ENCODE measurements around the gene PRTN3. TPM values are rescaled to one million over a fixed set of nuclear protein-coding genes. Genes with fewer than 3 reads are reported as not detected.

Gene PRTN3
- total RNA-seq, 1 donor: not detected

GRCh38 chr19:810077-810855 lies 30.5 kb upstream of the PRTN3 start:
- peaks cover 58% of the 10 kb centered on the region for H4K20me1 ChIP-seq (ENCODE audit: insufficient read depth, low read length)
- H3K4me1 ChIP-seq (ENCODE audit: insufficient read depth, low read length): no peaks in the 10 kb centered on the region
- no peak overlapping the region for H3K4me3 ChIP-seq (ENCODE audit: insufficient read depth, low read length)
- H3K9me3 ChIP-seq (ENCODE audit: low read depth, low read length): no peaks in the 10 kb centered on the region
- H3K27me3 ChIP-seq (ENCODE audit: insufficient read depth, low read length): no peaks in the 10 kb centered on the region
- H3K79me2 ChIP-seq (ENCODE audit: insufficient read depth, low read length): peaks cover 57% of the 10 kb centered on the region
- TF ChIP-seq, protein P1, sequence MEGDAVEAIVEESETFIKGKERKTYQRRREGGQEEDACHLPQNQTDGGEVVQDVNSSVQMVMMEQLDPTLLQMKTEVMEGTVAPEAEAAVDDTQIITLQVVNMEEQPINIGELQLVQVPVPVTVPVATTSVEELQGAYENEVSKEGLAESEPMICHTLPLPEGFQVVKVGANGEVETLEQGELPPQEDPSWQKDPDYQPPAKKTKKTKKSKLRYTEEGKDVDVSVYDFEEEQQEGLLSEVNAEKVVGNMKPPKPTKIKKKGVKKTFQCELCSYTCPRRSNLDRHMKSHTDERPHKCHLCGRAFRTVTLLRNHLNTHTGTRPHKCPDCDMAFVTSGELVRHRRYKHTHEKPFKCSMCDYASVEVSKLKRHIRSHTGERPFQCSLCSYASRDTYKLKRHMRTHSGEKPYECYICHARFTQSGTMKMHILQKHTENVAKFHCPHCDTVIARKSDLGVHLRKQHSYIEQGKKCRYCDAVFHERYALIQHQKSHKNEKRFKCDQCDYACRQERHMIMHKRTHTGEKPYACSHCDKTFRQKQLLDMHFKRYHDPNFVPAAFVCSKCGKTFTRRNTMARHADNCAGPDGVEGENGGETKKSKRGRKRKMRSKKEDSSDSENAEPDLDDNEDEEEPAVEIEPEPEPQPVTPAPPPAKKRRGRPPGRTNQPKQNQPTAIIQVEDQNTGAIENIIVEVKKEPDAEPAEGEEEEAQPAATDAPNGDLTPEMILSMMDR (IDR thresholded peaks at IDR 0.05; ENCODE audit: extremely low read depth, low read depth, low read length): no peak
- H3K27ac ChIP-seq (ENCODE audit: low read depth, low read length): no peak overlapping the region
- peaks cover 67% of the 10 kb centered on the region for H3K36me3 ChIP-seq (ENCODE audit: insufficient read depth, low read length)
- DNase-seq (ENCODE audit: insufficient read length, low spot score, missing footprints): peak; percentile 88
- H2AFZ ChIP-seq (ENCODE audit: low read length): no peak overlapping the region
- no peak overlapping the region for H3K4me2 ChIP-seq (ENCODE audit: insufficient read depth, low read length)

DNA sequence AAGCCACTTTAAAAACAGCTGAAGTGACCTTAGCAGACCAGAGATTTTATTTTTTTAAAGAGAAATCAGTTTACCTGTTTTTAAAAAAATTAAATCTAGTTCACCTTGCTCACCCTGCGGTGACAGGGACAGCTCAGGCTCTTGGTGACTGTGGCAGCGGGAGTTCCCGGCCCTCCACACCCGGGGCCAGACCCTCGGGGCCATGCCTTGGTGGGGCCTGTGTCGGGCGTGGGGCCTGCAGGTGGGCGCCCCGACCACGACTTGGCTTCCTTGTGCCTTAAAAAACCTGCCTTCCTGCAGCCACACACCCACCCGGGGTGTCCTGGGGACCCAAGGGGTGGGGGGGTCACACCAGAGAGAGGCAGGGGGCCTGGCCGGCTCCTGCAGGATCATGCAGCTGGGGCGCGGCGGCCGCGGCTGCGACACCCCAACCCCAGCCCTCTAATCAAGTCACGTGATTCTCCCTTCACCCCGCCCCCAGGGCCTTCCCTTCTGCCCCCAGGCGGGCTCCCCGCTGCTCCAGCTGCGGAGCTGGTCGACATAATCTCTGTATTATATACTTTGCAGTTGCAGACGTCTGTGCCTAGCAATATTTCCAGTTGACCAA lies 29.8 kb upstream of the PRTN3 start:
- peaks cover 51% of the 10 kb centered on the region for H4K20me1 ChIP-seq (ENCODE audit: insufficient read depth, low read length)
- H3K27me3 ChIP-seq (ENCODE audit: insufficient read depth, low read length): no peaks in the 10 kb centered on the region
- H3K9me3 ChIP-seq (ENCODE audit: low read depth, low read length): no peaks in the 10 kb centered on the region
- H3K4me3 ChIP-seq (ENCODE audit: insufficient read depth, low read length): no peak overlapping the region
- TF ChIP-seq, protein P1 (IDR thresholded peaks at IDR 0.05; ENCODE audit: extremely low read depth, low read depth, low read length): no peak
- H3K36me3 ChIP-seq (ENCODE audit: insufficient read depth, low read length): peaks cover 60% of the 10 kb centered on the region
- peak; percentile 86 for DNase-seq (ENCODE audit: insufficient read length, low spot score, missing footprints)
- H2AFZ ChIP-seq (ENCODE audit: low read length): no peak overlapping the region
- H3K27ac ChIP-seq (ENCODE audit: low read depth, low read length): no peak overlapping the region
- no peak overlapping the region for H3K4me2 ChIP-seq (ENCODE audit: insufficient read depth, low read length)
- peaks cover 49% of the 10 kb centered on the region for H3K79me2 ChIP-seq (ENCODE audit: insufficient read depth, low read length)
- H3K4me1 ChIP-seq (ENCODE audit: insufficient read depth, low read length): no peaks in the 10 kb centered on the region

DNA sequence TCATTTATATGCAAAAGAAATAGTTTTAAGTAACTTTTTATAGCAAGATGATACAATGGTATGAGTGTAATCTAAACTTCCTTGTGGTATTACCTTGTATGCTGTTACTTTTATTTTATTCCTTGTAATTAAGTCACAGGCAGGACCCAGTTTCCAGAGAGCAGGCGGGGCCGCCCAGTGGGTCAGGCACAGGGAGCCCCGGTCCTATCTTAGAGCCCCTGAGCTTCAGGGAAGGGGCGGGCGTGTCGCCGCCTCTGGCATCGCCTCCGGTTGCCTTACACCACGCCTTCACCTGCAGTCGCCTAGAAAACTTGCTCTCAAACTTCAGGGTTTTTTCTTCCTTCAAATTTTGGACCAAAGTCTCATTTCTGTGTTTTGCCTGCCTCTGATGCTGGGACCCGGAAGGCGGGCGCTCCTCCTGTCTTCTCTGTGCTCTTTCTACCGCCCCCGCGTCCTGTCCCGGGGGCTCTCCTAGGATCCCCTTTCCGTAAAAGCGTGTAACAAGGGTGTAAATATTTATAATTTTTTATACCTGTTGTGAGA lies 29.2 kb upstream of the PRTN3 start:
- H3K27me3 ChIP-seq (ENCODE audit: insufficient read depth, low read length): no peaks in the 10 kb centered on the region
- H3K79me2 ChIP-seq (ENCODE audit: insufficient read depth, low read length): peaks cover 44% of the 10 kb centered on the region
- no peak overlapping the region for H2AFZ ChIP-seq (ENCODE audit: low read length)
- no peaks in the 10 kb centered on the region for H3K4me1 ChIP-seq (ENCODE audit: insufficient read depth, low read length)
- H3K9me3 ChIP-seq (ENCODE audit: low read depth, low read length): no peaks in the 10 kb centered on the region
- TF ChIP-seq, protein P1 (IDR thresholded peaks at IDR 0.05; ENCODE audit: extremely low read depth, low read depth, low read length): no peak
- H3K4me2 ChIP-seq (ENCODE audit: insufficient read depth, low read length): no peak overlapping the region
- DNase-seq (ENCODE audit: insufficient read length, low spot score, missing footprints): peak; percentile 88
- no peak overlapping the region for H3K4me3 ChIP-seq (ENCODE audit: insufficient read depth, low read length)
- no peak overlapping the region for H3K27ac ChIP-seq (ENCODE audit: low read depth, low read length)
- H3K36me3 ChIP-seq (ENCODE audit: insufficient read depth, low read length): peaks cover 55% of the 10 kb centered on the region
- peaks cover 47% of the 10 kb centered on the region for H4K20me1 ChIP-seq (ENCODE audit: insufficient read depth, low read length)
